Right renal pelvis (tissue), 4 donors: ENCODE data around the gene CLIP1. TPM values are rescaled to one million over a fixed set of nuclear protein-coding genes. Genes with fewer than 3 reads are reported as not detected.

Experiments
- polyA plus RNA-seq, 4 donors: library from polyadenylated mRNA; unstranded; fragments of 120-200 nt; gene quantifications; one replicate each; pipeline ENCODE4 v1.2.1, GENCODE V29; 2013; ENCODE audit not compliant: insufficient read length in 4 of 4

CLIP1 gene
- polyA plus RNA-seq, 4 donors: 33.6 to 42.5 (median 39.6) TPM

Other genes starting within 250 kb of the CLIP1 start
- not detected for gene IL31, start 248.4 kb downstream of the CLIP1 start, polyA plus RNA-seq
- gene LRRC43, start 239.5 kb downstream of the CLIP1 start, polyA plus RNA-seq: 1 to 10 TPM; 5.2 to 7.2 (median 6.1) TPM
- 1 to 10 TPM; 2.2 to 3.8 (median 3.2) TPM for gene B3GNT4, start 219.0 kb downstream of the CLIP1 start, polyA plus RNA-seq
- gene DIABLO, start 196.6 kb downstream of the CLIP1 start, polyA plus RNA-seq: 10 to 100 TPM; 72.0 to 81.9 (median 78.0) TPM
- gene VPS33A, start 156.2 kb downstream of the CLIP1 start, polyA plus RNA-seq: 10 to 100 TPM; 15.9 to 22.4 (median 19.8) TPM
- gene ZCCHC8, start 78.3 kb upstream of the CLIP1 start, polyA plus RNA-seq: 10 to 100 TPM; 33.1 to 46.2 (median 39.7) TPM
- 100 to 1,000 TPM; 180 to 216 (median 191) TPM for gene RSRC2, start 104.3 kb upstream of the CLIP1 start, polyA plus RNA-seq
- gene KNTC1, start 104.6 kb upstream of the CLIP1 start, polyA plus RNA-seq: 10 to 100 TPM; 27.3 to 33.7 (median 31.8) TPM